WERI-Rb-1 (cell line): ENCODE measurements around the gene RNF20.

ENCODE experiments used
- DNase-seq: peaks from one replicate; pipeline ENCODE4 v3.0.0-alpha.2; 2020
- H3K27ac ChIP-seq: fragments of 250-450 bp; sonication (Bioruptor Pico); 2 replicates; pipeline ENCODE4 v1.5.1; 2020; ENCODE audit warnings: mild to moderate bottlenecking, moderate library complexity
- H3K27me3 ChIP-seq: fragments of 250-450 bp; sonication (Bioruptor Pico); 2 replicates; pipeline ENCODE4 v1.5.1; 2021; ENCODE audit warnings: mild to moderate bottlenecking, low read depth, moderate library complexity; ENCODE audit not compliant: insufficient read depth, severe bottlenecking
- H3K36me3 ChIP-seq: fragments of 250-450 bp; sonication (Bioruptor Pico); 2 replicates; pipeline ENCODE4 v1.5.1; 2020; ENCODE audit warnings: mild to moderate bottlenecking, moderate library complexity
- H3K4me3 ChIP-seq: 2 replicates; pipeline ENCODE4 v1.5.1; 2011; ENCODE audit warnings: low read depth, mild to moderate bottlenecking, control low read depth, low read length
- H3K9me3 ChIP-seq: fragments of 250-450 bp; sonication (Bioruptor Pico); 2 replicates; pipeline ENCODE4 v1.5.1; 2021; ENCODE audit warnings: mild to moderate bottlenecking, moderate library complexity; ENCODE audit not compliant: severe bottlenecking
- CTCF ChIP-seq: IDR thresholded peaks from 2 replicates; pipeline ENCODE4 v1.5.1; 2011; ENCODE audit warnings: low read depth, mild to moderate bottlenecking, control low read depth, inconsistent platforms, low read length

Gene RNF20

GRCh38 chr9:101533334-101534204 lies at the start of gene RNF20:
TSS of gene RNF20 (plus strand) at chr9:101533853. CDS start at chr9:101535424, 1,571 bp downstream.
- no peaks in the 10 kb centered on the region for H3K9me3 ChIP-seq
- TF ChIP-seq CTCF, result no peak
- DNase-seq, result peak; percentile 100

GRCh38 chr9:101484046-101484445 lies 49.6 kb upstream of the RNF20 start:
- Histone ChIP-seq H3K9me3 (no peaks in the 10 kb centered on the region), H3K4me3 (no peak overlapping the region), H3K27me3 (no peaks in the 10 kb centered on the region), H3K27ac (no peak overlapping the region), H3K36me3 (no peaks in the 10 kb centered on the region)
- DNase-seq, result no peak
- no peak for TF ChIP-seq CTCF

More at GRCh38 chr9:101533334-101534204, at the start of gene RNF20:
- H3K4me3 ChIP-seq, result peak within 1 kb of the TSS; percentile 91
- peak within 1 kb of the TSS; percentile 93 for H3K27ac ChIP-seq
- no peaks in the 10 kb centered on the region for H3K27me3 ChIP-seq
- H3K36me3 ChIP-seq, result peaks cover 33% of the 10 kb centered on the region

- no peak for TF ChIP-seq CTCF
- Histone ChIP-seq H3K27ac (peak overlapping the region; percentile 63), H3K9me3 (no peaks in the 10 kb centered on the region), H3K4me3 (peak overlapping the region; percentile 44), H3K36me3 (no peaks in the 10 kb centered on the region), H3K27me3 (no peaks in the 10 kb centered on the region)
- DNase-seq, result peak; percentile 47
These were observed 47.5 kb upstream of the RNF20 start for GRCh38 chr9:101485924-101486692.

GRCh38 chr9:101486693-101487442 lies 46.8 kb upstream of the RNF20 start:
- Histone ChIP-seq H3K9me3 (no peaks in the 10 kb centered on the region), H3K4me3 (peak overlapping the region; percentile 44), H3K27me3 (no peaks in the 10 kb centered on the region), H3K36me3 (no peaks in the 10 kb centered on the region), H3K27ac (peak overlapping the region; percentile 63)
- TF ChIP-seq CTCF, result peak; percentile 25; the same call in 1 of the 2 replicates
- DNase-seq, result peak; percentile 67

- no peak for DNase-seq
- Histone ChIP-seq H3K9me3 (no peaks in the 10 kb centered on the region), H3K4me3 (peak overlapping the region; percentile 44), H3K27ac (peak overlapping the region; percentile 63), H3K36me3 (no peaks in the 10 kb centered on the region), H3K27me3 (no peaks in the 10 kb centered on the region)
- TF ChIP-seq CTCF, result no peak
These were observed 46.2 kb upstream of the RNF20 start for GRCh38 chr9:101487443-101487840.
